Ascending aorta (tissue), 2 donors: ENCODE results near the gene SNX9. TPM values are rescaled to one million over a fixed set of nuclear protein-coding genes. Genes with fewer than 3 reads are reported as not detected.

Experiments used
- DNase-seq, 2 donors: peaks; one replicate each; pipeline ENCODE4 v3.0.0-alpha.2; 2019; ENCODE audit warnings: low spot score in 2 of 2
- H3K27ac ChIP-seq, 2 donors: fragments of 200-600 bp; sonication (generic); one replicate each; pipeline ENCODE4 v1.5.1; 2016 to 2017; ENCODE audit warnings: mild to moderate bottlenecking in 1 of 2
- H3K27me3 ChIP-seq: fragments of 200-600 bp; sonication (generic); one replicate; pipeline ENCODE4 v1.5.1; 2017
- H3K36me3 ChIP-seq, 2 donors: fragments of 200-600 bp; sonication (generic); one replicate each; pipeline ENCODE4 v1.5.1; 2016
- H3K4me1 ChIP-seq, 2 donors: fragments of 200-600 bp; sonication (generic); one replicate each; pipeline ENCODE4 v1.5.1; 2016 to 2017; ENCODE audit warnings: mild to moderate bottlenecking in 1 of 2
- H3K4me3 ChIP-seq, 2 donors: fragments of 200-600 bp; sonication (generic); one replicate each; pipeline ENCODE4 v1.5.1; 2016 to 2017; ENCODE audit warnings: mild to moderate bottlenecking in 1 of 2
- H3K9me3 ChIP-seq, 2 donors: fragments of 200-600 bp; sonication (generic); one replicate each; pipeline ENCODE4 v1.5.1; 2016
- CTCF ChIP-seq, 3 experiments: fragments of 200-600 bp in 2 of 3; fragments of 450-650 bp in 1 of 3; sonication (generic) in 2 of 3; IDR thresholded peaks; one replicate each; pipeline ENCODE4 v1.5.1; 2016 to 2019; ENCODE audit warnings: antibody characterized with exemption in 3 of 3, mild to moderate bottlenecking in 1 of 3, moderate library complexity in 1 of 3
- intact Hi-C: fragments of 100-400 bp; cut with DNase I; formaldehyde crosslinking; loops from one replicate; pipeline ENCODE4 v1.15.1; 2023
- total RNA-seq: library from RNA; depleted of rRNA; stranded (reverse); fragments of >200 nt; gene quantifications from one replicate; pipeline ENCODE4 v1.1.0, GENCODE V29; 2016

Gene SNX9
- total RNA-seq, 1 donor from 2014 or later, result 55.2 TPM

- H3K27me3 ChIP-seq, result no peaks in the 10 kb centered on the region
- H3K4me1 ChIP-seq, result peaks cover 14 to 23% of the 10 kb centered on the region in 2 donors
- intact Hi-C loops, result no loop called here
- peak overlapping the region; percentile 79 to 81 for H3K27ac ChIP-seq
- H3K4me3 ChIP-seq, result no peak overlapping the region
- TF ChIP-seq CTCF (IDR thresholded peaks at IDR 0.05), result no peak
- no peaks in the 10 kb centered on the region for H3K36me3 ChIP-seq
- H3K9me3 ChIP-seq, result no peaks in the 10 kb centered on the region
- no peak for DNase-seq
Observed at GRCh38 chr6:157811476-157812173, 11.4 kb upstream of the SNX9 start.

GRCh38 chr6:157812425-157813171, 10.4 kb upstream of the SNX9 start:
- Histone ChIP-seq H3K27me3 (no peaks in the 10 kb centered on the region), H3K9me3 (no peaks in the 10 kb centered on the region), H3K4me1 (peaks cover 14 to 23% of the 10 kb centered on the region in 2 donors), H3K36me3 (no peaks in the 10 kb centered on the region), H3K27ac (peak overlapping the region; percentile 79 to 81), H3K4me3 (no peak overlapping the region)
- intact Hi-C loops, result no loop called here
- TF ChIP-seq CTCF (IDR thresholded peaks at IDR 0.05), result no peak
- DNase-seq, result no peak

GRCh38 chr6:157813191-157813590, 9.9 kb upstream of the SNX9 start:
- intact Hi-C loops, result no loop called here

GRCh38 chr6:157813750-157814455, 9.1 kb upstream of the SNX9 start:
- peak overlapping the region; percentile 79 to 81 for H3K27ac ChIP-seq
- no peak overlapping the region for H3K4me3 ChIP-seq
- no peaks in the 10 kb centered on the region for H3K36me3 ChIP-seq
- intact Hi-C loops, result no loop called here
- H3K4me1 ChIP-seq, result peaks cover 14 to 23% of the 10 kb centered on the region in 2 donors
- no peak for TF ChIP-seq CTCF (IDR thresholded peaks at IDR 0.05)
- no peaks in the 10 kb centered on the region for H3K27me3 ChIP-seq
- no peaks in the 10 kb centered on the region for H3K9me3 ChIP-seq
- no peak for DNase-seq

More at GRCh38 chr6:157813191-157813590, 9.9 kb upstream of the SNX9 start:
- peaks cover 14 to 23% of the 10 kb centered on the region in 2 donors for H3K4me1 ChIP-seq
- no peaks in the 10 kb centered on the region for H3K9me3 ChIP-seq
- H3K36me3 ChIP-seq, result no peaks in the 10 kb centered on the region
- TF ChIP-seq CTCF (IDR thresholded peaks at IDR 0.05), result no peak
- no peaks in the 10 kb centered on the region for H3K27me3 ChIP-seq
- peak overlapping the region; percentile 79 to 81 for H3K27ac ChIP-seq
- no peak overlapping the region for H3K4me3 ChIP-seq
- no peak for DNase-seq

GRCh38 chr6:157814883-157815282, 8.2 kb upstream of the SNX9 start:
- no peak for TF ChIP-seq CTCF (IDR thresholded peaks at IDR 0.05)
- Histone ChIP-seq H3K4me3 (no peak overlapping the region), H3K27me3 (no peaks in the 10 kb centered on the region), H3K4me1 (peaks cover 14 to 23% of the 10 kb centered on the region in 2 donors), H3K9me3 (no peaks in the 10 kb centered on the region), H3K27ac (peak overlapping the region; percentile 79 to 81), H3K36me3 (no peaks in the 10 kb centered on the region)
- no peak for DNase-seq
- intact Hi-C loops, result no loop called here
